ENCODE measurements around the gene IL19.

IL19 gene

GRCh38 chr1:206812471-206812870, 41.9 kb downstream of the IL19 start:
- Histone ChIP-seq H3K4me1 (ENCODE audit: insufficient read depth, low read length) (peaks cover 18% of the 10 kb centered on the region), H3K4me3 (ENCODE audit: low read depth in 1 of 2, low read length in 2 of 2) (no peak overlapping the region), H3K9ac (ENCODE audit: low read depth, low read length) (no peak overlapping the region), H2AFZ (ENCODE audit: low read depth, low read length) (no peak overlapping the region), H3K27me3 (ENCODE audit: insufficient read depth, low read length, poor library complexity) (no peaks in the 10 kb centered on the region), H3K4me2 (ENCODE audit: insufficient read depth, low read length) (no peak overlapping the region), H3K9me3 (ENCODE audit: insufficient read depth, low read length, severe bottlenecking) (peaks cover 14% of the 10 kb centered on the region), H4K20me1 (ENCODE audit: insufficient read depth, low read length) (no peaks in the 10 kb centered on the region), H3K79me2 (ENCODE audit: insufficient read depth, low read length) (no peaks in the 10 kb centered on the region), H3K27ac (ENCODE audit: low read length) (no peak overlapping the region), H3K36me3 (ENCODE audit: insufficient read depth, low read length) (no peaks in the 10 kb centered on the region)
- ATAC-seq (ENCODE audit: insufficient read depth, low read depth): no peak
- no peak for TF ChIP-seq EZH2 (IDR thresholded peaks at IDR 0.05; ENCODE audit: borderline replicate concordance, low read depth, low read length, severe bottlenecking)
- TF ChIP-seq CTCF (IDR thresholded peaks at IDR 0.05; ENCODE audit: borderline replicate concordance, extremely low read depth, low read length, poor library complexity, severe bottlenecking): no peak
- no peak for DNase-seq

GRCh38 chr1:206814716-206815341, 44.3 kb downstream of the IL19 start:
- H3K9ac ChIP-seq (ENCODE audit: low read depth, low read length): no peak overlapping the region
- no peaks in the 10 kb centered on the region for H3K79me2 ChIP-seq (ENCODE audit: insufficient read depth, low read length)
- H3K36me3 ChIP-seq (ENCODE audit: insufficient read depth, low read length): no peaks in the 10 kb centered on the region
- peaks cover 18% of the 10 kb centered on the region for H3K4me1 ChIP-seq (ENCODE audit: insufficient read depth, low read length)
- no peaks in the 10 kb centered on the region for H3K27me3 ChIP-seq (ENCODE audit: insufficient read depth, low read length, poor library complexity)
- no peak for DNase-seq
- no peak for ATAC-seq (ENCODE audit: insufficient read depth, low read depth)
- no peaks in the 10 kb centered on the region for H4K20me1 ChIP-seq (ENCODE audit: insufficient read depth, low read length)
- no peak for TF ChIP-seq EZH2 (IDR thresholded peaks at IDR 0.05; ENCODE audit: borderline replicate concordance, low read depth, low read length, severe bottlenecking)
- TF ChIP-seq CTCF (IDR thresholded peaks at IDR 0.05; ENCODE audit: borderline replicate concordance, extremely low read depth, low read length, poor library complexity, severe bottlenecking): no peak
- H3K4me3 ChIP-seq (ENCODE audit: low read depth in 1 of 2, low read length in 2 of 2): no peak overlapping the region
- H3K9me3 ChIP-seq (ENCODE audit: insufficient read depth, low read length, severe bottlenecking): peaks cover 14% of the 10 kb centered on the region
- H3K4me2 ChIP-seq (ENCODE audit: insufficient read depth, low read length): no peak overlapping the region
- no peak overlapping the region for H3K27ac ChIP-seq (ENCODE audit: low read length)
- no peak overlapping the region for H2AFZ ChIP-seq (ENCODE audit: low read depth, low read length)

- Histone ChIP-seq H3K36me3 (ENCODE audit: insufficient read depth, low read length) (no peaks in the 10 kb centered on the region), H3K9me3 (ENCODE audit: insufficient read depth, low read length, severe bottlenecking) (peaks cover 11% of the 10 kb centered on the region), H4K20me1 (ENCODE audit: insufficient read depth, low read length) (no peaks in the 10 kb centered on the region), H2AFZ (ENCODE audit: low read depth, low read length) (peak overlapping the region; percentile 65), H3K9ac (ENCODE audit: low read depth, low read length) (peak overlapping the region; percentile 16; the same call in 1 of the 2 replicates), H3K79me2 (ENCODE audit: insufficient read depth, low read length) (no peaks in the 10 kb centered on the region), H3K4me2 (ENCODE audit: insufficient read depth, low read length) (peak overlapping the region; percentile 37), H3K4me3 (ENCODE audit: low read depth in 1 of 2, low read length in 2 of 2) (no peak overlapping the region), H3K27ac (ENCODE audit: low read length) (peak overlapping the region; percentile 83), H3K27me3 (ENCODE audit: insufficient read depth, low read length, poor library complexity) (no peaks in the 10 kb centered on the region), H3K4me1 (ENCODE audit: insufficient read depth, low read length) (peaks cover 18% of the 10 kb centered on the region)
- TF ChIP-seq CTCF (IDR thresholded peaks at IDR 0.05; ENCODE audit: borderline replicate concordance, extremely low read depth, low read length, poor library complexity, severe bottlenecking) (no peak), EZH2 (IDR thresholded peaks at IDR 0.05; ENCODE audit: borderline replicate concordance, low read depth, low read length, severe bottlenecking) (no peak)
- ATAC-seq (ENCODE audit: insufficient read depth, low read depth): peak; percentile 78
- DNase-seq: no peak
These were observed 46.1 kb downstream of the IL19 start for GRCh38 chr1:206816390-206817287.
